Endothelial cell (in vitro differentiated cells): ENCODE measurements around the gene NOL4L. TPM values are rescaled to one million over a fixed set of nuclear protein-coding genes. Genes with fewer than 3 reads are reported as not detected.

ENCODE experiments used
- DNase-seq: peaks from one replicate; pipeline ENCODE4 v3.0.0; 2021; ENCODE audit warnings: low spot score
- H3K27ac Mint-ChIP-seq: one replicate; pipeline ENCODE4 v1.8.0; 2021; ENCODE audit warnings: mixed read lengths, inconsistent platforms; ENCODE audit not compliant: unreplicated experiment
- H3K27me3 Mint-ChIP-seq: one replicate; pipeline ENCODE4 v1.8.0; 2021; ENCODE audit warnings: mild to moderate bottlenecking, moderate library complexity, mixed read lengths, inconsistent platforms; ENCODE audit not compliant: unreplicated experiment
- H3K36me3 Mint-ChIP-seq: one replicate; pipeline ENCODE4 v1.8.0; 2021; ENCODE audit warnings: mild to moderate bottlenecking, low read depth, mixed read lengths, inconsistent platforms; ENCODE audit not compliant: unreplicated experiment
- H3K4me1 Mint-ChIP-seq: one replicate; pipeline ENCODE4 v1.8.0; 2021; ENCODE audit warnings: mild to moderate bottlenecking, mixed read lengths, inconsistent platforms; ENCODE audit not compliant: unreplicated experiment
- H3K4me3 Mint-ChIP-seq: one replicate; pipeline ENCODE4 v1.8.0; 2021; ENCODE audit warnings: mild to moderate bottlenecking, mixed read lengths, inconsistent platforms; ENCODE audit not compliant: unreplicated experiment
- H3K9me3 Mint-ChIP-seq: one replicate; pipeline ENCODE4 v1.8.0; 2021; ENCODE audit warnings: mixed read lengths, inconsistent platforms; ENCODE audit not compliant: unreplicated experiment
- CTCF ChIP-seq: fragments of 200-600 bp; sonication (generic); IDR thresholded peaks from one replicate; pipeline ENCODE4 v1.5.0; 2021; ENCODE audit warnings: antibody characterized with exemption; ENCODE audit not compliant: unreplicated experiment
- total RNA-seq: library from RNA; stranded (reverse); fragmentation: NEBNext Ultra II Directional; extraction: Animal tissue kit (Norgen Biotek cat#: 25700); gene quantifications from one replicate; pipeline ENCODE4 v1.2.1, GENCODE V29; 2021; ENCODE audit not compliant: unreplicated experiment

NOL4L gene
- total RNA-seq, 1 donor from 2014 or later: 150 TPM

GRCh38 chr20:32546918-32547752 is 38.0 kb downstream of the NOL4L start:
- Mint-ChIP-seq H3K27ac (no peak overlapping the region), H3K27me3 (peaks cover 6% of the 10 kb centered on the region), H3K4me3 (no peak overlapping the region), H3K4me1 (peaks cover 3% of the 10 kb centered on the region), H3K36me3 (no peaks in the 10 kb centered on the region), H3K9me3 (no peaks in the 10 kb centered on the region)
- TF ChIP-seq CTCF: no peak
- no peak for DNase-seq

- H3K27ac Mint-ChIP-seq: no peak overlapping the region
- no peak for DNase-seq
- H3K36me3 Mint-ChIP-seq: no peaks in the 10 kb centered on the region
- H3K4me3 Mint-ChIP-seq: no peak overlapping the region
- H3K27me3 Mint-ChIP-seq: peaks cover 6% of the 10 kb centered on the region
- no peak for TF ChIP-seq CTCF
- no peaks in the 10 kb centered on the region for H3K9me3 Mint-ChIP-seq
- H3K4me1 Mint-ChIP-seq: peaks cover 10% of the 10 kb centered on the region
These were observed 40.0 kb downstream of the NOL4L start for GRCh38 chr20:32544893-32545840.

GRCh38 chr20:32544260-32544722 is 40.8 kb downstream of the NOL4L start:
- no peak overlapping the region for H3K4me3 Mint-ChIP-seq
- no peaks in the 10 kb centered on the region for H3K9me3 Mint-ChIP-seq
- DNase-seq: no peak
- H3K36me3 Mint-ChIP-seq: no peaks in the 10 kb centered on the region
- no peak for TF ChIP-seq CTCF
- peaks cover 11% of the 10 kb centered on the region for H3K27me3 Mint-ChIP-seq
- no peak overlapping the region for H3K27ac Mint-ChIP-seq
- H3K4me1 Mint-ChIP-seq: peaks cover 18% of the 10 kb centered on the region

GRCh38 chr20:32543570-32544259 is 41.4 kb downstream of the NOL4L start:
- H3K36me3 Mint-ChIP-seq: no peaks in the 10 kb centered on the region
- peaks cover 11% of the 10 kb centered on the region for H3K27me3 Mint-ChIP-seq
- H3K9me3 Mint-ChIP-seq: no peaks in the 10 kb centered on the region
- TF ChIP-seq CTCF: no peak
- peak overlapping the region; percentile 27 for H3K27ac Mint-ChIP-seq
- no peak overlapping the region for H3K4me3 Mint-ChIP-seq
- peaks cover 19% of the 10 kb centered on the region for H3K4me1 Mint-ChIP-seq
- DNase-seq: no peak
